GM18507 (cell line): ENCODE data around the gene VWA7.
"Not testable (repeated sequence)": the region's sequence is repeated elsewhere in the genome, so short reads cannot be mapped to it uniquely, and the experiment has no call there.

ENCODE experiments used
- DNase-seq: peaks from one replicate; pipeline ENCODE4 v3.0.0; 2011; ENCODE audit warnings: low read depth; ENCODE audit not compliant: insufficient read length; ENCODE audit errors: extremely low spot score
- FAIRE-seq: peaks from 2 replicates; lab custom pipeline; 2011; peaks lifted over from hg19 to GRCh38; lab: Jason Lieb, UNC

VWA7 gene, protein sequence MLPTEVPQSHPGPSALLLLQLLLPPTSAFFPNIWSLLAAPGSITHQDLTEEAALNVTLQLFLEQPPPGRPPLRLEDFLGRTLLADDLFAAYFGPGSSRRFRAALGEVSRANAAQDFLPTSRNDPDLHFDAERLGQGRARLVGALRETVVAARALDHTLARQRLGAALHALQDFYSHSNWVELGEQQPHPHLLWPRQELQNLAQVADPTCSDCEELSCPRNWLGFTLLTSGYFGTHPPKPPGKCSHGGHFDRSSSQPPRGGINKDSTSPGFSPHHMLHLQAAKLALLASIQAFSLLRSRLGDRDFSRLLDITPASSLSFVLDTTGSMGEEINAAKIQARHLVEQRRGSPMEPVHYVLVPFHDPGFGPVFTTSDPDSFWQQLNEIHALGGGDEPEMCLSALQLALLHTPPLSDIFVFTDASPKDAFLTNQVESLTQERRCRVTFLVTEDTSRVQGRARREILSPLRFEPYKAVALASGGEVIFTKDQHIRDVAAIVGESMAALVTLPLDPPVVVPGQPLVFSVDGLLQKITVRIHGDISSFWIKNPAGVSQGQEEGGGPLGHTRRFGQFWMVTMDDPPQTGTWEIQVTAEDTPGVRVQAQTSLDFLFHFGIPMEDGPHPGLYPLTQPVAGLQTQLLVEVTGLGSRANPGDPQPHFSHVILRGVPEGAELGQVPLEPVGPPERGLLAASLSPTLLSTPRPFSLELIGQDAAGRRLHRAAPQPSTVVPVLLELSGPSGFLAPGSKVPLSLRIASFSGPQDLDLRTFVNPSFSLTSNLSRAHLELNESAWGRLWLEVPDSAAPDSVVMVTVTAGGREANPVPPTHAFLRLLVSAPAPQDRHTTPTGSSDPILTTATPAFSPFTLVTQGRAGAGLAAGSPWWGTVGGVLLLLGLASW

GRCh38 chr6:31776989-31777666, at the start of gene VWA7:
Gene VWA7, minus strand, starts transcription at chr6:31777328. Its CDS starts 549 bp downstream, at chr6:31776779.
- peak; percentile 88 for FAIRE-seq
- DNase-seq: peak; percentile 67

- DNase-seq (no peak), FAIRE-seq (peak; percentile 12)
Observed at GRCh38 chr6:31826793-31827285, 49.7 kb upstream of the VWA7 start.

DNA sequence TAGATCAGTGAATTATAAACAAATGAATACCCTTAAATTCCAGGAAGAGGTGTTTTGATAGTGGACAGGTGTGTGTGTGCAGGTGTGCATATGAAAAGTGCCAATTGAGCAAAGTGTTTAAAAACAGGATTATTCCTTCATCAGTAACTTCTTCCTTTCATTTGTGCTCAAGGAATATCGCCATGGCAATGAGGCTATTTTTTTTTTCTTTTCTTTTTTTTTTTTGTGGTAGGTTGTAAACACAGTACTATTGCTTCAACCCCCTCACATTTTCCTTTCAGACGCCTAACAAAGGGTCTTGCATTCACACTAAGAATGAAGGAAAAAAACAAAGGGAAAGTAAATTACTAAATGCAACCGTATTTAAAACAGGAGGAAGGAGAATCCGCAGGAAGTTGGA, 48.4 kb upstream of the VWA7 start:
- DNase-seq (no peak), FAIRE-seq (no peak)

- DNase-seq, FAIRE-seq: not testable (repeated sequence)
Observed at GRCh38 chr6:31823592-31824196, 46.6 kb upstream of the VWA7 start.

DNA sequence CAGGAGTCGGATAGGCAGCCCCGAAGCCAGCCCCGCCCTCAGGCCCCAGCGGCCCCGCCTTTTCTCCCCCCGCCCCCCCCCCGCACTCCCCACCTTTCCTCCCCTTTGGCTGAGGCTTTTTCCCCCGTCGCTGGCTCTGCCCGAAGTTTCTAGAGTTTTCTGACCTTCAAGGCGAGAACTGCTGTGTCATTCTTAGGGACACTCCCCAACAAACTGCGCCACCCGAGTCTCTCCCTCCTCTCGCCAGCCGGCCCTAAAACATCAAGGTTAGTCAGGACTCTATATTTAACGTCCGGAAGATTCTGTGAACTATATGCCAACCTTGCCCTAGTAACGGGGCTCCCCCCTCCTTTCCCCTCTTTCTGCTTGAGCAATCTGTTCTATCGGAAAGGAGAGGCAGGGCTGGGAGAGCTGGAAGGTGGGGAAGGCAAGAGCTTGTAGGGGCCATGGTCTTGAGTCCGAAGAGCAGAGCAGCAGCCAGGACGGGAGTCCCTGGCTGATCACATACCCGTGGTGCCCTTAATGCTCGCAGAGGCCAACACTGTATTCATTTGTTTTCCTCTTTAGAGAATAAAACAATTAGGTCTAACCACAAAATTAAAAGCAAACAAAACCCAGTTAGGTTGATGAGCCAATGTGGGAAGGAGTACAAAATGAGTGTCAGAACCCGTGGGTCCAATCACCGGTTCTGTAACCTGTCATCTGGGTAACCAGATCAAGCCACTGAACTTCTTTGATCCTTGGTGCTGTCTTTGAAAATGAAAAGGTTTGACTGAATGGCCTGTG, 45.1 kb upstream of the VWA7 start:
- DNase-seq (no peak), FAIRE-seq (peak; percentile 50)

GRCh38 chr6:31821301-31822035, 44.3 kb upstream of the VWA7 start:
- FAIRE-seq: peak; percentile 50
- DNase-seq: no peak

- not testable (repeated sequence) for DNase-seq, FAIRE-seq
Observed at GRCh38 chr6:31820399-31820798, 43.3 kb upstream of the VWA7 start.

DNA sequence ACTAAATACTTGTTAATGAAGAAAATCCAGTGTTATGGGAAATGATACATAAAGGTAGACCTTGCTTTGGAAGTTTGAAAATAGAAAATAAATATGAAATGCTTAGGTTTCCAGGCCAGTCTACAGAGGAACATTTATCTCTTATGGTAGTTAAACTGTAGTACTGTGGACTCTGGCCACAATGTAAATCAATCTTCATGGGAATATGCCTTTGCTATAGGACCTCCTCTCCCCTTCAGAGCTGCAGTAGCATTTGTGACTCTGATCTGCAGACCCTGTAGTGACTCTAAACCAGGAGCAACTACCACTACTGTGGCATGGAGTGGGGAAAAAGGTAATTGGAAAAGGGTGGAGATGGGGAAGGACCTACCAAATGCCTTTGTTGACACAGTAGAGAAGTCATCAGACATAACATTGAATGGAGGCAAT, 42.8 kb upstream of the VWA7 start:
- no peak for FAIRE-seq
- DNase-seq: no peak

- not testable (repeated sequence) for FAIRE-seq, DNase-seq
Observed at GRCh38 chr6:31817929-31818511, 40.9 kb upstream of the VWA7 start.

DNA sequence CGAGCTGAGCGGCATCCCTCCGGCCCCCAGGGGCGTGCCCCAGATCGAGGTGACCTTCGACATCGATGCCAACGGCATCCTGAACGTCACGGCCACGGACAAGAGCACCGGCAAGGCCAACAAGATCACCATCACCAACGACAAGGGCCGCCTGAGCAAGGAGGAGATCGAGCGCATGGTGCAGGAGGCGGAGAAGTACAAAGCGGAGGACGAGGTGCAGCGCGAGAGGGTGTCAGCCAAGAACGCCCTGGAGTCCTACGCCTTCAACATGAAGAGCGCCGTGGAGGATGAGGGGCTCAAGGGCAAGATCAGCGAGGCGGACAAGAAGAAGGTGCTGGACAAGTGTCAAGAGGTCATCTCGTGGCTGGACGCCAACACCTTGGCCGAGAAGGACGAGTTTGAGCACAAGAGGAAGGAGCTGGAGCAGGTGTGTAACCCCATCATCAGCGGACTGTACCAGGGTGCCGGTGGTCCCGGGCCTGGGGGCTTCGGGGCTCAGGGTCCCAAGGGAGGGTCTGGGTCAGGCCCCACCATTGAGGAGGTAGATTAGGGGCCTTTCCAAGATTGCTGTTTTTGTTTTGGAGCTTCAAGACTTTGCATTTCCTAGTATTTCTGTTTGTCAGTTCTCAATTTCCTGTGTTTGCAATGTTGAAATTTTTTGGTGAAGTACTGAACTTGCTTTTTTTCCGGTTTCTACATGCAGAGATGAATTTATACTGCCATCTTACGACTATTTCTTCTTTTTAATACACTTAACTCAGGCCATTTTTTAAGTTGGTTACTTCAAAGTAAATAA, 40.2 kb upstream of the VWA7 start:
- not testable (repeated sequence) for FAIRE-seq, DNase-seq

GRCh38 chr6:31815025-31815838, 38.1 kb upstream of the VWA7 start, which contains the start of the genes HSPA1A and HSPA1L:
Gene HSPA1A, plus strand, starts transcription at chr6:31815543. Its CDS starts 214 bp downstream, at chr6:31815757.
Gene HSPA1L, minus strand, starts transcription at chr6:31815283. Its CDS starts 3,311 bp downstream, at chr6:31811972.
- DNase-seq: no peak
- peak; percentile 60 for FAIRE-seq

- FAIRE-seq: peak; percentile 67
Observed at GRCh38 chr6:31814677-31815024, 37.5 kb upstream of the VWA7 start.

GRCh38 chr6:31813465-31813849, 36.3 kb upstream of the VWA7 start:
- FAIRE-seq (no peak), DNase-seq (no peak)

More at GRCh38 chr6:31814677-31815024, 37.5 kb upstream of the VWA7 start:
- no peak for DNase-seq

DNA sequence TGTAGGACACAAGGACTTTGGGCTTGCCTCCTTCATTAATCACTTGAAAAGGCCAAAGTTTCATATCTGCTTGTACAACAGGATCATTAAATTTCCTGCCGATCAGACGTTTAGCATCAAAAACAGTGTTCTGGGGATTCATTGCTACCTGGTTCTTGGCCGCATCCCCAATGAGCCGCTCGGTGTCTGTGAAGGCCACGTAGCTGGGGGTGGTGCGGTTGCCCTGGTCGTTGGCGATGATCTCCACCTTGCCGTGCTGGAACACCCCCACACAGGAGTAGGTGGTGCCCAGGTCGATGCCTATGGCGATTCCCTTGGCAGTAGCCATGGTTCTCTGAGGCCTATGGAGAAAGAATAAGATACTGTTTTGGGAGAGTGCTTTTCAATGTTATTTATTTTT, 34.5 kb upstream of the VWA7 start:
- DNase-seq: no peak
- FAIRE-seq: no peak

DNA sequence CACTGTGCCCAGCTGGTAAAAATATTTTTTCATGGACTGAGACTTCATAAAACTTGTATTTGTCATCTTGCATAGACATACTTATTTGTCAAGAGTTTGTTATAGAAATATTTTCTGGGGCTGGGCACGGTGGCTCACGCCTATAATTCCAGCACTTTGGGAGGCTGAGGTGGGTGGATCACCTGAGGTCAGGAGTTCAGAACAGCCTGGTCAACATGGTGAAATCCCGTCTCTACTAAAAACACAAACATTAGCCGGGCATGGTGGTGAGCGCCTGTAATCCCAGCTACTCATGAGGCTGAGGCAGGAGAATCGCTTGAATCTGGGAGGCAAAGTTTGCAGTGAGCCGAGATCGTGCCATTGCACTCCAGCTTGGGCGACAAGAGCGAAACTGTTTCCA, 31.5 kb upstream of the VWA7 start:
- FAIRE-seq, DNase-seq: not testable (repeated sequence)
